NCI-H524 treated with DMSO at 0.1 percent for 48 hours (cell line): ENCODE results near the gene TRIM33.
"Not testable (repeated sequence)": the region's sequence is repeated elsewhere in the genome, so short reads cannot be mapped to it uniquely, and the experiment has no call there.

ENCODE experiments used
- DNase-seq: peaks from one replicate; lab custom pipeline; 2025; lab: John Stamatoyannopoulos, UW

Gene TRIM33

DNA sequence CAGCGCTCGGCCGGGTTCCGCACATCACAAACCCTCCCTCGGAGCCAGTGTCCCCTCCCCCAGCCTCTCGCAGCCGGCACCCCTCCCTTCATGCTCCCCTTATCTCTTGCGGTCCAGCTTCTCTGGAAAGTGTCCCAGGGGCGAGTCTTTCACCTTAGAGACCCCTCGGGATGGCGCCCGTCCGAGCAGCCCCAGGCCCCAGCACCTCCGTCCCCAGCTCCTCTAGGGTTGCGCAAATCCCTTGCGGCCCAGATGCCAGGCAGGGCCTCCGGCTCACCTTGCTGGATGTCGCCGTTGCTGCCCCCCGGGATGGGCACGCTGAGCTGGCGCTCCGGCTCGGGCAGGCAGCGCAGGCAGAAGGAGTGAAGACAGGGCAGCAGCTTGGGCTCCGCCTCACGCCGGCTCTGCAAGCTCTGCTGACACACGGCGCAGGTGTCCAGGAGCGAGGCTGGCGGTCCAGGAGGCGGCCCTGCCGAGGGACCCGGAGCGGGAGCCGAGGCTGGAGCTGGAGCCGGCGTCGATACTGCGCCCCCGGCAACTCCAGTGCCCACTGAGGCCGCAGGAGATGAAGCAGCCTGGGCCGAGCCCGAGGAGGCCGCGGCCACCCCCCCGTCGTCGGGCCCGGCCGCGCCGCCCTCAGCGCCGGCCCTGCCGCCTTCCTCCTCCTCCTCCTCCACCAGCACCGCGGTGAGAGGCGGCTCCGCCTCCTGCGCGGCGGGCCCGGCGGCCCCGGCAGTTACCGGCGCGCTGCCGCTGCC, 550 bp downstream of the TRIM33 start:
- no peak for DNase-seq

DNA sequence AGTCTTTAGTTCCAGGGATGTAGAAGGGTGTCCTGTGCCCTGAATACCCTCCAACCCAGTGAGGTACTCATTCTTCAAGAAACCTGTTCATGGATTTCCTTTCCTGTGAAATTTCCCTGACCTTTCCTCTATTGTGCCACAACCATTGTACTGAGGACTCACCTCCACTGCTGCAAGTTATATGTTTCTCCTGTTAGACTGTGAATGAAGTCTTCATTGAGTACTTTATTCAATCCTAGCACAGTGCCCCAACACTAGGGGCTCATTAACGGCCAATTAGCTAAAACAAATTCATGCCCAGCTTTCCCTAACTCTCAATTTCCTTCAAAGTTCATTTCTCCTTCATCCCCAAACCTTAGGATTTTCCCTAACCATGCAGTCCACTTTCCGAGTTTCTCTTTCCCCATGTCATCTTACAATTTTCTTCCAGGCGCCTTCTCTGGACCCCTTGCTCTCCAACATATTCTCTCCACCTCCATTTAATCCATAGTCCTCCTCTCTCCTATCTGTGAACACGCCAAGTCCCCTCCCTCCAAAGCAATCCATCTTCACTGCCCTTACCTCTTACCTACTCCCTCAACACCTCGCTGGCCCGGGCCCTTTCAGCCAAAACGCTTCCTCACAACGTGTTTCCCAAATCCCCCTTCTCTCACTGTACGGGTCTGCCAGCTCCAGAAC, 1.3 kb downstream of the TRIM33 start:
- no peak for DNase-seq

DNA sequence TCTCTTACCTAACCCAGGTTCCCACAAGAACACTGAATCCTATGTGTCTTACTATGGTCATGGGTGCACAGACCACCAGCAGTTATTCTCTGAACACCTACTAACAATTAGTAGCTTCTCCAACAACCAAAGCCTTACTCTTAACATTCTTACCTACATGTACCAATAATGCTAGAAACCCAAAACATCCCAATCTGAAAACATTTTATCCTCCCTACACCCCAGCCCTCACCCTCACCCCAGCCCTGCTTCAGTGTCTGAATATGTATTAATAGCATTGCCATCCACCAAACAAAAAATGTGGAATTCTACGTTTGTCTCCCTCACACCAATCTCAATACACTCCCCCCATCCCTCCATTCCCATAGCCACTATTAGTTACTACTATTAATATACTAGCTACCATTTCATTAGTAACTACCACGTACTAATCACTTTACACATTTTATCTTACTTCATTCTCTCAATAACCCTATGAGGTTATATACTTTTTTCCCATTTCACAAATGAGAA, 2.6 kb downstream of the TRIM33 start:
- no peak for DNase-seq

DNA sequence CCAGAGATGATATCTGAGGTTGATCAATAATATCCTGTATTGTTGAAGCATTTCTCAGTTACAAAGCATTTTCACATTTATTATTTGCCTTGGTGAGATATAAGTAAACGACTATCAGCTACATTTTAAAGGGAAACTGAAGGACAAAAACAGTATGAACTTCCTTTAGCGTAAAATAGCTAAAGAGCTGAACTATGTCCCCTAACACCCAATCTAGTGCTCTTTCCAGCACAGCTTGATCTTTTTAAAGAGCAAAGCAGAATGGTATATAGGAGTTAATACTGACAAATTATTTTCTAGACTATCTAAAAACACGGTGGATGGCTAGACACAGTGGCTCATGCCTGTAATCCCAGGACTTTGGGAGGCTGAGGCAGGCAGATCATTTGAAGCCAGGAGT, 3.5 kb downstream of the TRIM33 start:
- no peak for DNase-seq

DNA sequence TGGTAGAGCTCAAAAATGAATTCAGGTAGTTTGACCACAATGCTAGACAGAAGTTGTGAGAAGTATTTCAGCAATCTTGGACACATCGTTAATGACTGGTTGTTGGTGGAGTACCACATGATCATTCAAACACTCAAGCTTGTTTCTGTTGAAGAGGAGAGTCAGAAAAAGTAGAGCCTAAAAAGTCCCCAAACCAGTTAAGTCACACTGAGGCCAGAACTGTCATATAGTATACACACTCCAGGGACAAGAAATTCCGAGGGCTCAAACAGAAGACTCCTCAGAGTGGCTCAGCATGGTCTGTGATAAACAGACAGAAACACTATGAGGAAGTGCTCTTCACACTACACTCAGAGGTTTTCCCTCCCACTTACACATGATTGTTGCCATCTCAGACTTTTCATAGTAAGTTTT, 5.8 kb downstream of the TRIM33 start:
- DNase-seq, result no peak

DNA sequence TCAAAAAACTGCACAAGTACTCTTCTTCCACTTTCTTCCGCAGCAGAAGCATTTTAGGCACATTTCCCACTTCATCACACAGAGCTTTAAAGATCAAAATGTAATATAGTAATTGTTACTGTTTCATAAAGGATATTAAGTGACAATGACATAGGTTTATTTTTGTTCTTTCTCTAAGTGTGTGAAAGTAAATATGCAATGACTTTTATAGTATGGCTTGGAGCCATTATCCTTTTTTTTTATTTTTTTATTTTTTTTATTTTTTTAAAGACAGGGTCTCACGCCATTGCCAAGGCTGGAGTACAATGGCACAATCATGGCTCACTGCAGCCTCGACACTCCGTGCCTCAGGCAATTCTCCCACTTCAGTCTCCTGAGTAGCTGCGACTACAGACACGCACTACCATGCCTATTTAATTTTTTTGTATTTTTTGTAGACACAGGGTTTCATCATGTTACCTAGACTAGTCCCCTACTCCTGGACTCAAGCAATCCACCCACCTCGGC, 7.0 kb downstream of the TRIM33 start:
- no peak for DNase-seq

DNA sequence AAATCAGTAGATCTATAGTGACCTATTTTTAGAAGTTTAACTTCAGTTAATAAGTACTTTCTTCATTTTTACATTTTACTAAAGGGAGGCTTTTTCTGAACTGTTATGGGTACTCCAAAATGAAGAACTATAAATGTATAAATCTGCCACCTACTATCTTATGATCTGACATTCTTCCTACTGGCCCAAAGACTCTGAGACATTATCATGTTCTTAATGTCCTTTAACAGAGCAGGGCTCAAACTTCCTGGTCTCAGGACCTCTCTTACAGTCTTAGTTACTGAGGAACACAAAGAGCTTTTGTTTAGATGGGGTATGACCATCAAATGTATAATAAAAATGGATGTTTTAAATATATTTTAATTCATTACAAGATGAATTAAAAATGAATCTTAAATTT, 8.9 kb downstream of the TRIM33 start:
- DNase-seq, result no peak

DNA sequence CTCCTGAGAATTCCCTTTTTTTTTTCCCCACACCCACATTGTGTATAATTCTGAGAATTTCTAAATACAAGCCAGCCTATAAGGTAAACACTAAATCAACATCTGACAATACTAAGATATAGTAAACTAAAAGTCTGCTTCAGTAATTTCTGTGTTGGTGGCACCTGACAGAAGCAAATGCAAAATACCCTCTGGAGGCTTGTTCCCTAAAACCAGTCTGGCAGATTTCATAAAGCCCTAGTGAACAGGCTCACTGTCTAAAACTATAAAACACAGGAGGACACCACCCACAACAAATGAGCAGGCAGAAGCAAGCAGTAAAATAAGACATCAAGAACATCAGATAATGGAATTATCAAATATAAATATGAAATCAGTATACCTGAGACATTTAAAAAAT, 11.5 kb downstream of the TRIM33 start:
- no peak for DNase-seq

DNA sequence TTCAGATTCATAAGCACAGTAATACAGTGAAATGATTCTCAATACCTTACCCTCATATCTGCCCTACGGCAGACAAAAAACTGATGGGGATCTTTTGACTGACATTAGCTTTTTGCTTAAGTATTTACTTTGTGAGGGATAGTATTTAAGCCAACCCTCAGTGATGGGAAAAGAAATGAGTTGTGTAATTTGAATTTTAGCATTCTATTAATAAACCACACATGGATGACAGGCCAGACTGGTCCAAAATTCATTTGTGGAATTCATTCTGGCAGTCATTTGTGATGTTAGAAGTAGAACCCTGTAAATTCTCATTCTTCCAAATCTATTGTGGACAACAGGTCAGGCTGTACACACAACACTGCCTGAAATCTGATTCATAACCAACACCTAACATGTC, 14.9 kb downstream of the TRIM33 start:
- DNase-seq, result no peak

DNA sequence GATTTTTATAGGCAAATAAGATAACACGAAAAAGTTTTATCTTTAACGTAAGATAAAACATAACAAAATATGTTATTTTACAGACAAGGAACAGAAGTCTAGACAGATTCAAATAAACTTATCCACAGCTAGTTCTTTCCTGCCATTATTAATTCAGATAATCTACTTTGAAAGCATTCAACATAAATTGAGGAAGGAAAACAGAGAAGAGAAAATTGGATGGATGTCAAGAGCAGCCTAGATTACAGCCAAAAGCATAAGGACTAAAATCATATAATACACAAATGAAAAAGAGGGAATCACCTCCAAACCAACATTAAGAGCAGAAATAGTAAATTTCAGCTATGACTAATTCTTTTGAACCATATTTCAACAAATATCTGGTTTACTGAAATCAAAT, 15.5 kb downstream of the TRIM33 start:
- DNase-seq, result no peak

DNA sequence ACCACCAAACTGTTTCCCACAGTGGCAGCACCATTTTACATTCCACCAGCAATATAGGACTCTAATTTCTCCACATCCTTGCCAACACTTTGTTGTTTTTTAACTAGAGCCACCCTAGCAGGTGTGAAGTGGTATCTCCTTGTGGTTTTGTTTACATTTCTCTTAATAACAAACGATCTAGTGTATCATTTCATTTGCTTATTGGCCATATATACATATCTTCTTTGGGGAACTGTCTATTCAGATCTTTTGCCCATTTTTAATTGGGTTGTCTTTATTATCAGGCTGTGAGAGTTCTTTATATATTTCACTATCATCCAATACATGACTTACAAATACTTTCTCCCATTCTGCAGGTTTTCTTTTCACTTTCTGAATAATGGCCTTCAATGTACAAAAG, 18.0 kb downstream of the TRIM33 start:
- DNase-seq, result no peak

DNA sequence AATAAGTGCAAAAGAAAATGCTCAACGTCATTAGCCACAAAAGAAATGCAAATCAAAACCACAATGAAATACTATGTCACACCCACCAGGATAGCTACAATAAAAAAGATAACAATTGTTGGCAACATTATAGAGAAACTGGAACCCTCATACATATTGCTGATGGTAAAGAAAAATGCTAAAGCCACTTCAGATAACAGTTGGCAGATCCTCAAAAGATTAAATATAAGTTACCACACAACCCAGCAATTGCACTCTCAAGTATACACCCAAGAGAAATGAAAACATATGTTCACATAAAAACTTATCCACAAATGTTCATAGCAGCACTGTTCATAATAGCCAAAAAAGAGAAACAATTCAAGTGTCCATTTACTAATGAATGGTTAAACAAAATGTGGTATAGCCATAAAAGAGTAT, 20.7 kb downstream of the TRIM33 start:
- DNase-seq, result peak; percentile 21

DNA sequence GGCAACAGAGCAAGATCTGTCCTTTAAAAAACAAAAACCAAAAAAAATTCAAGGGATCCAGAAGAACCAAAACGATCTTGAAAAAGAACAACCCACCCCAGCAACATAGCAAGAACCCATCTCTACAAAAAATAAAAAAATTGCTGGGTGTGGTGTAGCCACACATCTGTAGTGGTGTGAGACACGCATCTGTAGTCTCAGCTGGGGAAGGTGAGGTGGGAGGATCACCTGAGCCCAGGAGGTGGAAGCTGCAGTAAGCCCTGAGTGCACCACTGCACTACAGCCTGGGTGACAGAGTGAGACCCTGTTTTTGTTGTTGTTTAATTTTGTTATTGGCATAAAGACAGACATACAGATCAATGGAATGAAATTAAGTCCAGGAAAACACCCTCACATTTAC, 22.3 kb downstream of the TRIM33 start:
- no peak for DNase-seq

DNA sequence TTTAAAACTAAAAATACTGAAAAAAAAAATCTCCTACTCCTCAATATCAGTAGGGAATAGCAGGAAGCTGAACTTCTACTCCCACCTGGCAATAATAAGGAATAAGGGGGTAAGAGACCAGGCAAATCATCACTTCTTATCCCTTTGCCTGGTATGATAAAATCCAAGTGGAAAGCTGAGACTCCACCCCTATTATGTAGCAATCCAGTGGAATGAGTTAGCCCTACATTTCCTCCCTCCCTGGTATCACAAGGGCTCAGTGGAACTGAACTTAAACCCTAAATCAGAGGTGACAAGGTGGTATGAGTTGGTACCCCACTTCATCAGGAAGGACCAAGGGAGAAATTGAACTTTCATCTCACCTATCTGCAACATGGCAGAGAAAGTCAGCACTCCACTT, 25.7 kb downstream of the TRIM33 start:
- DNase-seq, result no peak

DNA sequence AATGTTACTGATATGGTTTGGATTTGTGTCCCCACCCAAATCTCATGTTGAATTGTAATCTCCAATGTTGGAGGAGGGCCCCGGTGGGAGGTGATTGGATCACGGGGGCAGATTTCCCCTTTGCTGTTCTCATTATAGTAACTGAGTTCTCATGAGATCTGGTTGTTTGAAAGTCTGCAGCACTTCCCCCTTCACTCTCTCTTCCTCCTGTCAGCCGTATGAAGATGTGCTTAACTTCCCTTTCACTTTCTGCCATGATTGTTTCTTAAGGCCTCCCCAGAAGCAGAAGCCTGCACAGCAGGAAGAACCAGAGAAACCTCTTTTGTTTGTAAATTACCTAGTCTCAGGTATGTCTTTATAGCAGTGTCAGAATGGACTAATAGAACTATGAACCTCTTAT, 28.4 kb downstream of the TRIM33 start:
- no peak for DNase-seq

DNA sequence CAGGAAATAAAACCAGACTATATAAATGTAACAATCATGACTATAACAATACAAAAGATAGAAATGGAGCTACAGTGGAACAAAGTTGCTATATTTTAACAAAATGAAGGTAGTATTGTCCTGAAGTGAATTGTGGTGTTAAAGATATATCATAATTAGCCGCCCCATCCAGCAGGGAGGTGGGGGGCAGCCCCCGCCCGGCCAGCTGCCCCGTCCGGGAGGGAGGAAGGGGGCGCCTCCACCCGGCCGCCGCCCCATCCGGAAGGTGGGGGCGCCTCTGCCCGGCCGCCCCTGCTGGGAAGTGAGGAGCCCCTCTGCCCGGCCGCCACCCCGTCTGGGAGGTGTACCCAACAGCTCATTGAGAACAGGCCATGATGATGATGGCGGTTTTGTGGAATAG, 31.4 kb downstream of the TRIM33 start:
- DNase-seq, result not testable (repeated sequence)

DNA sequence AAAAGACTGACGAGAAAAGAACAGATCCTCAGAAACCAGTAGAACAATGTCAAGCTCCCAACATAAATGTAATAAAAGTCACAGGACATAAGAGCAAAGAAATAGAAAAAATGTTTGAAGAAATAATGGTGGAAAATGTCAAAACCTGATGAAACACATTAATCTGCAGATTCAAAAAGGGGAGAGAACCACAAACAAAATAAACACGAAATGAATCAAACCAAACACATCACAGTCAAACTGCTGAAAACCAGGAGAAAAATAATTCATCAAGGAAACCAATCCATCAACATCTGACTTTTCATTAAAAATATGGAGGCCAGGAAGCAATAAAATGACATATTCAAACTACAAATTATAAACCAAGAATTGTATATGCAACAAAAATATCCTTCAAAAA, 31.9 kb downstream of the TRIM33 start:
- DNase-seq, result no peak

DNA sequence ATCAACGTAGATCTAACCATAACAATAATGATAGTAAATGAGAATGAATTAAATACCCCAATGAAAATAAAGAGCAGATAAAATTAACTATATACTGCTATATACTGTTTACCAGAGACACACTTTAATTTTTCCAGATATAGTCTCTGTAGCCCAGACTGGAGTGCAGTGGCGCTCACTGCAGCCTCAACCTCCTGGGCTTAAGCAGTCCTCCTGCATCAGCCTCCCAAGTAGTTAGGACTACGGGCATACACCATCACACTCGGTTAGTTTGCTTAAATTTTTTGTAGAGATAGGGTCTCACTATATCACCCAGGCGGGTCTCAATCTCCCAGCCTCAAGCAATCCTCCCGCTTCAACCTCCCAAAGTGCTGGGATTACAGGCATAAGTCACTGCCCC, 37.2 kb downstream of the TRIM33 start:
- DNase-seq, result no peak

DNA sequence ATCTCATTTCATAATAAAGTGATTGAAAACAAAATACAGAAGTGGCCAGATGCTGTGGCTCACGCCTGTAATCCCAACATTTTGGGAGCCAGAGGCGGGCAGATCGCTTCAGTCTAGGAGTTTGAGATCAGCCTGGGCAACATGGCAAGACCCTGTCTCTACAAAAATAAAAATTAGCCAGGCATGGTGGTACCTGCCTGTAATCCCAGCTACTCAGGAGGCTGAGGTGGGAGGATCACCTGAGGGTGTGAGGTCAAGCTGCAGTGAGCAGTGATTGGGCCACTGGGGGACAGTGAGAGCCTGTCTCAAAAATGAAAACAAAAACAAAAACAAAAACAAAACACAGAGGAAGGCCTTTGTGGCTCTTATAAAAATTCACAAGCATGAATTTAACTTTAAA, 38.6 kb downstream of the TRIM33 start:
- DNase-seq, result no peak

DNA sequence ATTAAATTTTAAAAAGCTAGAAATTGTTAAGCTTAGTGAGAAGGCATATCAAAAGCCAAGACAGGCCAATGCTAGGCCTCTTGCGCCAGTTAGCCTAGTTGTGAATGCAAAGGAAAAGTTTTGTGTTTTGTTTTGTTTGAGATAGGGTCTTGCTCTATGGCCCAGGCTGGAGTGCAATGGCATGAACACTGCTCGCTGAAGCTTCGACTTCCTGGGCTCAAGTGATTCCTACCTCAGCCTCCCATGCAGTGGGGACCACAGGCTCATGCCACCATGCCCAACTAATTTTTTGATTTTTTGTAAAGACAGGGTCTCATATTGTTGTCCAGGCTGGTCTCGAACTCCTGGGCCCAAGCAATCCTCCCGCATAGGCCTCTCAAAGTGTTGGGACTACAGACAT, 40.3 kb downstream of the TRIM33 start:
- no peak for DNase-seq

DNA sequence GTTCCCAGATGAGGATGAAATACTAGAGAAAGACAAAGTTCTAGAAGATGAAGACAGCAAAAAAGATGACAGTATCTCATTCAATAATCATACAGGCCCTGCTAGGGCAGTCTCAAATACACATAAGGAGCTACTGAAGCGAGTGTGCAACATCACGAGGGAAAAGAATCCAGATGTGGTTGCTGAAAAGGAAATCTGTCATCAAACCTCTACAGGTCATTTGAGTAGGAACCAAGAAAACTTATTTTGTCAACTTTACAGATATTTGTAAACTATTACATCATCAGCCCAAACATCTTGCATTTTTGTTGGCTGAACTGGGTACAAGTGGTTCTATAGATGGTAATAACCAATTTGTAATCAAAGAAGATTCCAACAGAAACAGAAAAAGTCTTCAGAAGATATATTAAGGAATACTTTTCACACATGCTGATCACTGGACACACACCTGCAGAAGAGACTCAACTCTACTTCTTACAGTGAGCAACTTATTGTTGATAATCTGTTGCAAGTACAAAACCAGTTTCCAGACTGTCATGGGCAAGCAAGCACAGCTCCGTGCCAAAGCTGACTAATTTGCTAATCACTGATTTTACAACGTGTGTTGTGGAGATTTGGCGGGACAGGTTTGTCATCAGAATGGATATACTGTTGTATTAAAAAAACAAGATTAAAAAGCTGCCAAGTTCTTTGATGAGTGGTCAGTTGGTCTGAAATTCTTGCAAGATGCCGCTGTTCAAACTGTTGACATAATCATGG, 42.1 kb downstream of the TRIM33 start:
- no peak for DNase-seq

DNA sequence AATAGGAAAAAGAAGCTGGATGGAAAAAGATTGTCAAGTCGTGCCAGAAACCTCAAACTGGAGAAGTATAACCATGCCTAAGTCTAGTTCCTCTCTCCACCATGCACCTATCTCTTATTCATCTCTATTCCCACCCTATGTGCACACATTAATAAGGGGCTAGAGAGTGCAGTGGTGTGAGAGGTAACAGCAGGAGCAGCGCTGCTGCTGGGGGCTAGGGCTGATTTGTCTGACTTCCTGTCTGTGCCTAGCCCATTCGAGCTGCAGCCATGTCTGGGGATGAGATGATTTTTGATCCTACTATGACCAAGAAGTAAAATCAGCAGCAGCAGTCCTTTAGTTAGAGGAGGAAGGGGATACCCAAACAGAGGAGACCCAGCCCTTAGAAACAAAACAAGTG, 43.0 kb downstream of the TRIM33 start:
- no peak for DNase-seq

DNA sequence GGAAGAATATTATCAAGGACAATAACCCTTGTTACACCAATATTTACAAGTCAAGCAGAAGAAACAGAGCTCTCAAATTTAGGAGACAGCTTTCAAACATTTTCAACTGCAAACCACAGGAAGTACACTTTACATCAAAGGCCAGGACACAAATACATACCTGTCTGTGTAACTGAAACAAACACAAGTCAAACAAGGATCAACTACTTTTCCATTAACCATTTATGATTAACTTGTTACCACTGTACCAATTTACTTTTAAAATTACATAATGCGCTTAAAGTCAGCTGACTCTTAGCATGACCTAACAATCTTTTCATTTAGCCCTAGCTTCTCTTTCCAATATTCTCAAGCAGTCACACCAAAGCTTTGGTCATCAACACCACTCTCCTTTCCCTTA, 43.5 kb downstream of the TRIM33 start:
- no peak for DNase-seq
